ENCODE measurements around the gene HYDIN.

GRCh38 chr16:71198408-71198807 lies 32.1 kb downstream of the HYDIN start:
- TF ChIP-seq CTCF (IDR thresholded peaks at IDR 0.05; ENCODE audit: poor library complexity): no peak
- no peak for TF ChIP-seq EZH2 (IDR thresholded peaks at IDR 0.05; ENCODE audit: borderline replicate concordance)
